H1 (cell line): ENCODE results near the gene MCMBP. TPM values are rescaled to one million over a fixed set of nuclear protein-coding genes. Genes with fewer than 3 reads are reported as not detected.

ENCODE experiments used
- ASH2L ChIP-seq: fragments of 200-600, 300-600 bp; sonication (generic); IDR thresholded peaks from one replicate; pipeline ENCODE4 v1.7.1; 2017; ENCODE audit warnings: low read length
- ATF3 ChIP-seq: IDR thresholded peaks from 2 replicates; pipeline ENCODE4 v1.6.1; 2011; ENCODE audit warnings: low read depth, mild to moderate bottlenecking, low read length; ENCODE audit not compliant: insufficient read depth
- CBX5 ChIP-seq: fragments of 300-800, 300-1000 bp; sonication (generic); IDR thresholded peaks from 2 replicates; pipeline ENCODE4 v1.7.1; 2016; ENCODE audit warnings: antibody characterized with exemption, low read length, low read depth
- CHD1 ChIP-seq: IDR thresholded peaks from 2 replicates; pipeline ENCODE4 v1.6.1; 2012; ENCODE audit warnings: low read depth, low read length, improper control_type of control experiment
- CREB1 ChIP-seq: IDR thresholded peaks from 2 replicates; pipeline ENCODE4 v1.6.1; 2012; ENCODE audit warnings: inconsistent platforms
- GABPA ChIP-seq: IDR thresholded peaks from 2 replicates; pipeline ENCODE4 v1.6.1; 2011; ENCODE audit warnings: mild to moderate bottlenecking, low read length, moderate library complexity, borderline replicate concordance; ENCODE audit not compliant: insufficient read depth
- GTF2F1 ChIP-seq: IDR thresholded peaks from 2 replicates; pipeline ENCODE4 v1.6.1; 2012; ENCODE audit warnings: low read depth, low read length, improper control_type of control experiment, borderline replicate concordance
- HDAC2 ChIP-seq, 2 experiments: fragments of 300-600 bp in 1 of 2; sonication (generic) in 1 of 2; IDR thresholded peaks; 2 replicates each; pipeline ENCODE4 v1.6.1; 2011 to 2012; ENCODE audit warnings: low read depth in 2 of 2, low read length in 2 of 2, mild to moderate bottlenecking in 2 of 2, moderate library complexity in 2 of 2, borderline replicate concordance in 1 of 2, inconsistent platforms in 1 of 2
- KDM1A ChIP-seq: fragments of 200-600, 300-600 bp; sonication (generic); IDR thresholded peaks from 2 replicates; pipeline ENCODE4 v1.7.1; 2016; ENCODE audit warnings: mild to moderate bottlenecking, low read length, borderline replicate concordance
- NANOG ChIP-seq: IDR thresholded peaks from 2 replicates; pipeline ENCODE4 v1.6.1; 2011; ENCODE audit warnings: low read length, low read depth, mild to moderate bottlenecking, inconsistent platforms; ENCODE audit not compliant: insufficient read depth, poor library complexity, severe bottlenecking
- NRF1 ChIP-seq: IDR thresholded peaks from 2 replicates; pipeline ENCODE4 v1.6.1; 2011; ENCODE audit warnings: mild to moderate bottlenecking, low read depth, low read length, improper control_type of control experiment
- PHF8 ChIP-seq: fragments of 200-600 bp; sonication (generic); conservative IDR thresholded peaks from 2 replicates; pipeline ENCODE4 v1.7.1; 2012; ENCODE audit warnings: low read depth, mild to moderate bottlenecking, inconsistent platforms, low read length, moderate library complexity
- POU5F1 ChIP-seq: IDR thresholded peaks from 2 replicates; pipeline ENCODE4 v1.6.1; 2011; ENCODE audit warnings: low read depth, mild to moderate bottlenecking, low read length, moderate library complexity
- RAD21 ChIP-seq, 2 experiments: IDR thresholded peaks in 1 of 2; conservative IDR thresholded peaks in 1 of 2; 2 replicates each; pipeline ENCODE4 v1.6.1; 2011; ENCODE audit warnings: low read depth in 2 of 2, low read length in 2 of 2, improper control_type of control experiment in 1 of 2, inconsistent platforms in 1 of 2, mild to moderate bottlenecking in 1 of 2, moderate library complexity in 1 of 2
- RFX5 ChIP-seq: IDR thresholded peaks from 2 replicates; pipeline ENCODE4 v1.6.1; 2011; ENCODE audit warnings: low read depth, low read length, improper control_type of control experiment, borderline replicate concordance
- SAP30 ChIP-seq: fragments of 300-600 bp; sonication (generic); IDR thresholded peaks from 2 replicates; pipeline ENCODE4 v1.7.1; 2012; ENCODE audit warnings: low read length, moderate library complexity, mild to moderate bottlenecking, inconsistent platforms; ENCODE audit not compliant: insufficient read depth, insufficient replicate concordance
- SIX5 ChIP-seq: IDR thresholded peaks from 2 replicates; pipeline ENCODE4 v1.6.1; 2011; ENCODE audit warnings: mild to moderate bottlenecking, low read depth, low read length
- SP4 ChIP-seq: IDR thresholded peaks from 2 replicates; pipeline ENCODE4 v1.6.1; 2012; ENCODE audit warnings: low read length, inconsistent platforms
- SUZ12 ChIP-seq: fragments of 200-600 bp; sonication (generic); IDR thresholded peaks from 2 replicates; pipeline ENCODE4 v1.6.1; 2012; ENCODE audit warnings: mild to moderate bottlenecking, inconsistent platforms, low read length, moderate library complexity, mixed read lengths
- TEAD4 ChIP-seq: IDR thresholded peaks from 2 replicates; pipeline ENCODE4 v1.6.1; 2012; ENCODE audit warnings: low read depth, low read length, inconsistent platforms, mixed read lengths
- polyA plus RNA-seq, 7 experiments: library from polyadenylated mRNA; depleted of rRNA in 3 of 7; stranded (reverse) in 5 of 7; unstranded in 2 of 7; fragments of >200 nt in 5 of 7; fragments of 200-250 nt in 2 of 7; gene quantifications; 1 replicate in 5 of 7; 2 replicates in 1 of 7; 4 replicates in 1 of 7; pipeline versions ENCODE4 v1.2.1 to v1.2.3, GENCODE V29; 2011 to 2013; ENCODE audit warnings: missing spikeins in 2 of 7, mixed read lengths in 2 of 7
- total RNA-seq: library from RNA; stranded (reverse); fragmentation: NEBNext Ultra II Directional; extraction: Animal tissue kit (Norgen Biotek cat#: 25700); gene quantifications from 2 replicates; pipeline ENCODE4 v1.2.1, GENCODE V29; 2021

MCMBP gene
- total and polyA plus RNA-seq, 2 of the 8 experiments (the other 6 are each of a cell fraction or from before 2014, with no cell fraction given), result 67.3 to 81.7 TPM

GRCh38 chr10:119892188-119893065 lies 19.8 kb upstream of the MCMBP start, which contains the start of gene SEC23IP (continued):
- TF ChIP-seq SP4, result 0 out of 2 replicates have a peak, but pooled peaks have one; percentile 80
- no peak for TF ChIP-seq NANOG
- no peak; a peak in 1 of 4 replicates for TF ChIP-seq HDAC2 (IDR thresholded peaks at IDR 0.05; ENCODE audit: borderline replicate concordance in 1 of 2, low read depth in 2 of 2, low read length in 2 of 2)
- peak; percentile 76 for TF ChIP-seq NRF1
- TF ChIP-seq ATF3, result no peak
- TF ChIP-seq CREB1, result peak; percentile 78
- TF ChIP-seq GABPA, result peak; percentile 95
- TF ChIP-seq ASH2L, result peak; percentile 87
- TF ChIP-seq SAP30, result no peak
- TF ChIP-seq CBX5, result no peak
- TF ChIP-seq KDM1A, result no peak
- peak; percentile 90 for TF ChIP-seq PHF8
- no peak for TF ChIP-seq RAD21 (IDR thresholded peaks at IDR 0.05 in 1 of 2, conservative IDR thresholded peaks at IDR 0.05 in 1 of 2; ENCODE audit: low read depth in 2 of 2, low read length in 2 of 2)
- no peak for TF ChIP-seq RFX5
- TF ChIP-seq SIX5, result no peak
- TF ChIP-seq CHD1, result no peak; the same call in 1 of the 2 replicates
- TF ChIP-seq TEAD4, result no peak
- TF ChIP-seq GTF2F1, result 0 out of 2 replicates have a peak, but pooled peaks have one; percentile 54
- no peak for TF ChIP-seq POU5F1
- TF ChIP-seq SUZ12, result no peak
